Stimulated activated CD8-positive, alpha-beta memory T cell treated with anti-CD3 and anti-CD28 coated beads, Interleukin-12 subunit alpha, Interleukin-12 subunit beta, amount 100 ng/mL, for 24 hours (primary cell): ENCODE results near the gene PDGFRA.
"Not testable (repeated sequence)": the region's sequence is repeated elsewhere in the genome, so short reads cannot be mapped to it uniquely, and the experiment has no call there.

Experiments
- DNase-seq: peaks from one replicate; pipeline ENCODE4 v3.0.0-alpha.2; 2020; ENCODE audit errors: extremely low read depth

The PDGFRA gene

GRCh38 chr4:54318904-54319303, 89.8 kb downstream of the PDGFRA start:
- no peak for DNase-seq

- DNase-seq: no peak
These were observed 92.0 kb downstream of the PDGFRA start for GRCh38 chr4:54320826-54321685.

GRCh38 chr4:54322818-54323417, 93.8 kb downstream of the PDGFRA start:
- DNase-seq: peak; percentile 3

- DNase-seq: no peak
These were observed 101.8 kb downstream of the PDGFRA start for GRCh38 chr4:54330896-54331295.

- DNase-seq: no peak
These were observed 103.4 kb downstream of the PDGFRA start for GRCh38 chr4:54332542-54332941.

GRCh38 chr4:54333657-54334056, 104.6 kb downstream of the PDGFRA start:
- no peak for DNase-seq

- not testable (repeated sequence) for DNase-seq
These were observed 105.7 kb downstream of the PDGFRA start for GRCh38 chr4:54334769-54335168.

- no peak for DNase-seq
These were observed 107.9 kb downstream of the PDGFRA start for GRCh38 chr4:54337009-54337408.

GRCh38 chr4:54342067-54342466, 113.0 kb downstream of the PDGFRA start:
- DNase-seq: not testable (repeated sequence)
